ENCODE results near the gene NPDC1.
A peak's percentile ranks its signal among the peaks of the same experiment; 100 is the strongest.
"Not testable (repeated sequence)": the region's sequence is repeated elsewhere in the genome, so short reads cannot be mapped to it uniquely, and the experiment has no call there.

The NPDC1 gene

DNA sequence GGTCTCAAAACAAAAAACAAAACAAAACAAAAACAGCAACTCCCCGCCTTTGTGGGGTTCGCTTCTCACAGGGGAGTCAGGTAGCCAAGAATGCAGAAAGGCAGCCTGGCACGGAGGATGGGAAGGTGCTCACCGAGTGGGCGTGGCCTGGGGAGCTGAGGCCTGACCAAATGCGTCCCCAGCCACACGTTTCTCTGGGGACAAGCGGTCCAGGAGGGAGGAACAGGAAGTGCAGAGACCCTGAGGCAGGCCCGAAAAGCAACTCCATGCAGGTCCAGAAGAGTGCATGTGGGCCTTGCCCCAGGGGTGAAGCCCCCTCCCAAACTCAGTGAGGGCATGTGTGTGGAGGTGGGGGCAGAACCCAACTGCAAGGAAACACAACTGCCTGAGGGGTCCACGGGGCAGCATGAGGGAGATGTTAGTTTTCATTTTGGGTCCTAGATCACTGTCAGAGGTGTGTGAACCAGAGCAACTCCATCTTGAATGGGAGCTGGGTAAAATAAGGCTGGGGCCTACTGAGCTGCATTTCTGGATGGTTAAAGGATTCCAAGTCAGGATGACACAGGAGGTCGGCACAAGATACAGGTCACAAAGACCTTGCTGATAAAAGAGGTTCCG lies 28.8 kb upstream of the NPDC1 start:
- no peak for DNase-seq

DNA sequence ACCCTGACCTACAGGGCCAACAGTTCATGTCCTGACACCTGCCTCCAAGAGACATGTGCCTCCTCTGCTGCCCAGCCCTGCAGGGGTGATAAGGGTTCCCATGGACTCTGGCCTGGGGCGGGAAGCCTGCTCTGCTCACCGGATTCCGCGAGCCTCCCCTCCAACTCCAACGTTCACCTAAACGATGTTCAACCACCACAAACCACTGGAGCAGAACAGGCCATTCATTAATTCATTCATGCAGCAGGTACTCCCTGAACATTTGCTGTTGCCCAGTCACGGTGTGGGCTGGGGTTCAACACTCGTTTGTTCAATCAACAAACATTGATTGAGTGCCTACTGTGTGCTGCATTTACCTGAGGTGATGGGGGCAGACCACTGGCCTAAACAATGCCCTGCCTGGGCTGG lies 28.0 kb upstream of the NPDC1 start:
- DNase-seq, result no peak

GRCh38 chr9:137071282-137071681 lies 25.3 kb upstream of the NPDC1 start:
- DNase-seq, result no peak

DNA sequence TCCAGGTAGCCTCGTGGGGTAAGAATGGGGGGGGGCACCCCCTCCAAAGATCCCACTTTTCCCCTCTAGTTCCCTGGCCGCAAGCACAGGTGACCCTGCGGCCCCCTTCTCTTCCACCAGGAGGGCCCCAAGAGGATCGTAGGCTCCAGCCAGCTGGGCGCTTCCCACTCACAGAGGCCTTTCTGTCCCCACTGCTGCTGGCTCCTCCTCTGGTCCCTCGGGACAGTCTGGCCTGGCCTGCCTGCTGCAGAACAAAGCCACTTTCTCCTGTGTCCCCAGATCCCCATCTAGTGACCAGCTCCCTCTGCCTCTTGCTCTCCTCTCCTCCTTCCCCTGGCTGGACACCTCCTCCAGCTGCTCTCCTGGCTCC lies 24.9 kb upstream of the NPDC1 start:
- DNase-seq, result no peak

- DNase-seq, result peak in 1 of 2 experiments; percentile 36
Measured at GRCh38 chr9:137070201-137070905, 24.4 kb upstream of the NPDC1 start, which contains the start of gene SAPCD2. Gene SAPCD2 (minus strand): TSS chr9:137070557. CDS start chr9:137070460, 97 bp downstream.

DNA sequence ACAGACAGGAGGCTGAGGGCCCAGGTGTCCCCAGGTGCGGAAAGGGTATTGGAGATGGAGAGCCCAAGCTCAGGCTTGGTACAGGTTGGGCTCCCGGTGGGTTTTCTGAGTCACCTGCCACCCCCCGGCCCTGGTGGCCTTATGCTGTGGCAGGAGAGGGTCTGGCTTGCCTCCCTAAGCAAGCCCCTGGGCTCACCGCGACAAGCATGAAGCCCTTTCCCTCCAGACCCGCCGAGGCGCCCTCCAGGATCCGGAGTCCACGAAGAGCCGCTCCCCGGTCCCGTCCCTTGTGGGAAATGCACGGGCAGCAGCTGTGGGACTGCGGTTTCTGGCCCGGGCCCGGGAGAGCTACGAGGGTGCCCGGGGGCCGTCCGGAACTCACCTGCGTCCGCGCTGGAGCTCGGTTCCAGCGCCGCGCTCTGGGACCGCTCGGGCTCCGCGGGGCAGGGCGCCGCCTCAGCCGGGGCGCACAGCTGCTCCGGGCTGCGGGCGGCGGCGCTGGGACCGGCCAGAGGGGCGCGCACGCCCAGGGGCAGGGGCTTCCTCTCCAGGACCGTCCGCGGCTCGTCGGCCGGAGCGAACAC lies 23.6 kb upstream of the NPDC1 start:
- no peak for DNase-seq

DNA sequence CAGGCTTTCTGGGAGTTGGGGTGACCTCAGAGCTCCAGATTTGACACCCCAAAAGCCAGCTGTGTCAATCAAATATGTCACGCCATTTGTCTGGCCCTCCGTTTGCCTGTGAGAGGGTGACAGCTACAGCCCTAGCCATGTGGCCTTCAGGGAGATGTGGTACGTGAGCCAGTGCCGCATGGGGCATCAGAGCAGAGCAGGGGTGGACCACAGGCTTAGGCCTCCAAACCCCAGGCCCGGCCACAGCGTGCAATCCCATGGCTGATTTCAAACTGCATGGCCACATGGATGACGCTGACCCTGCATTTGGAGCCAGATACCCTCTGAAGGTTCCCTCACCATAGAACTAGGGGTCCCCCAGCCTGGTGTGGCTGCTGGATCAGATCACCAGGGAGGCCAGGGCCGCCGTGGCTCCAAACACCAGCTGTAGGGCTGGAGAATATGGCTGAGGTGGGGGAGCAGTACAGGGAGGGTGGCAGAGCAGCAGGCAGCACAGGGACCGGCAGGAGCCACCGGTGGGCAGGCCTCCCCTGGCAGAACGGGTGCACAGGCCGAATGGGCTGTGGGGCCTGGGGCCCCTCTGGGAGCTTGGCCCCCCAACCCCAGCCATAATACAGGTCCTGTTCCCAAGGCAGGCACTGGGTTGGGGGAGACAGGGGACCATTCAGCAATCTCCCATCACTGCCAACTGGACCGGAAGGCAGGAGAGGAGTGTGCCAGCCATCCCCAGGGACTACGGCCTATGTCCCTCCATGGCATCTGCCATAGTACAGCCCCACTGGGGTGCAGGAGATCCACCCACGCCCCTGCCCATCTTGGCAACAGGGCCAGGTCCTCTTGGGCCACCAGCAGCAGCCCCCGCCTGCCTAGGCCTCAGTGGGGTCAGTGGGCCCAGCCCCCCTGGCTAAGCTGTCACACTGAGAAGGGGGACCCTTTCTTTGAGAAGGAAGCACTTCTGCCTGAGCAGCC lies 22.8 kb upstream of the NPDC1 start:
- no peak for DNase-seq

DNA sequence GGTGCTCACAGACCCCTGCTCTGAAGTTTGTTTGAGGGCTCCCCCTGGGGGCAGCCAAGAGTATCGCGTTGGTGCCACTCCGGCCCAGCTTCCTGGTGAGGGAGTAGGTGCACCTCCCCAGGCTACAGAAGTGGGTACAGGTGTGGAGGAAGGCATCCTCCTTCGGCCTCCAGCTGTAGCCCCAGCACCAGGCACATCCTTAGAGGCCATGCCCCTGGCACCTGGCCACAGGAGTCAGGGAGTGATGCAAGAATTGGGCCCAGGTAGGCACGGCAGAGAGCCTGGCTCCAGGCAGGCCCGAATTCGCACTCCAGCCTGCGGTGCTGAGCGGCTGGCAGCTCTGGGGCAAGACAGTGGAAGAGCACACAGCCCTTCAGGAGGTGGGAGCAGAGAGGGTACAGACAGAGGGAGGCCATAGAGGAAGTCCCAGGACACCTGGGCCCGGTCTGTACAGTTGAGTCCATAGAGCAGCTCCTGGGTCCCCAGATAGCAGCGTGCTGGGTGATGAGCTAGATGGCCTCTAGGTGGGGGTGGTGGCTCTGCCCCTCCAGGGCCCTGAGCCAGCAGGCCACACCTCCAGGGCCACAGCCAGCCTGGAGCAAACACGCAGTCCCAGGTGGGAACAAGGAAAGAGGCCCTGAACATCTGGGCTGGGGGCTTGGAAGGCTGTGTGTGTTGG lies 22.0 kb upstream of the NPDC1 start:
- peak in 1 of 2 experiments; percentile 21 for DNase-seq

- no peak for DNase-seq
Measured at GRCh38 chr9:137066096-137066861, 20.3 kb upstream of the NPDC1 start.

DNA sequence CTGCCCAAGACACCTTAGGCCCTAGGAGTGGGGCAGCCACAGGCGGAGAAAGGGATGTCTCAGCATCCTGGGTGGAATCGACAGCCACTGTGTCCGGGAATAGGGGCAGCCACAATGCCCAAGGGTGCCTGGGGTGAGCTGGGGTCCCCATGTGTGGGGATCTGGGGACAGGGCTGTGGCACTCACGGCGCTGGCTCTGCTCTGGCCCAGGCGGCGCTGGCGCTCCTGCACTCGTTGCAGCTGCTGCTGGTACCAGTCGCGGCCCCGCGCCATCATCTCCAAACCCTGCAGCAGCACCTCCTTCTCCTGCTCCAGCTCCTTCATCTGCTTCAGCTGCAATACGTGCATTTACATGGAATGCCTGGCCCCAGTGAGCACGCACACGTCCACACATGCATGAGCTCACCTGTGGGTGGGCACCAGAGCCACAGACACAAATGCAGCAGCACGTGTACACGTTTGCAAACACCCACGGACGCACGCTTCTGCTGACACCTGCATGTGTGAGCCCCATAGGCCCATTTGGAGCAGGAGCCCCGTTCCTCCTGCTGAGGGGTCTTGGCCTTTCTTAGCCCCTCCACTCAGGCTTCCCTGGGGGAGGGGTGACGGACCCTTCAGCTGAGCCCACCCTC lies 19.5 kb upstream of the NPDC1 start:
- DNase-seq, result no peak

DNA sequence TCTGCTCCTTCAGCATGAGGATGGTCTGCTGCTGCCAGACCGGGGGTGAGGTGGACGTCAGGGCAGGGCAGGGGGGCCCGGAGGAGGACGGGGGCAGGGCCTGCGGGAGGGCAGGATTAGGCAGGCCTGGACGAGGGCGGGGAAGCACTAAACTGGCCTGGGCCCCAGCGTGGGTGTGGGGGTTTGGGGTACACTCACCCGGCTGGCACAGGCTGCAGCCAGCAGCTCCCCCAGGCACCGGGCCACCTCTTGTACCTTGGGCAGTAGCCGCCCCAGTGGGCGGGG lies 18.8 kb upstream of the NPDC1 start:
- DNase-seq, result no peak

GRCh38 chr9:137064027-137064879 lies 18.3 kb upstream of the NPDC1 start:
- peak in 1 of 2 experiments; percentile 9 for DNase-seq

DNA sequence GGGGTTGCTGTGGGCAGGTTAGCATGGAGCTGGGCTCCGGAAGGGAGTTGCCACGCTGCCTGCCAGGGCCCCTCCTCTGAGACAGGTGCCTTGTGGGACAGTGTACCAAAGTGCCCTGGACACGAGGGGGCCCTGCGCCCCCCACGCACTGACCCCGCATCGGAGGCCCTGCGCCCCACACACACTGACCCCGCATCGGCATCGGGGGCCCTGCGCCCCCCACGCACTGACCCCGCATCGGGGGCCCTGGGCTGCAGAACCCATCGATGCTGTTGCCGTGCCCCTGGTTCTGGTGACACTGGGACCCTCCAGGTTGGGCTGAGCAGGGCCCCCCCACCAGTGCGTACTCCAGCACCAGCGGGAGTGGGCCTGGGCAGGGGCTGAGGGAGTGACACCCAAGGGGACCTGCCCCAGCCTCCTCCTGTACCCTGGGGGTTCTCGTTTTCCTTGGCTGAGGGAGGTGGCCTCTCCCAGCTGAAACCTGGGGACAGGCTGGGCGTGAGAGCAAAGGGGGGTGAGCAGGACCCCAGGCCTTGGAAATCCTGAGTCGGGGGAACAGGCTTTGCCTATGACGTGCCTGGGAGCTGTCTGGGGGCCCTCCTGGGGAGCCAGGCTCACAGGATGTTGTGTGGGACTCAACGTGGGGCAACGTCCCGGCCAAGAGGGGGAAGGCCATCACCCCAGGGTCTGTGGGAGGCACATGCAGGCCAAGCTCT lies 17.5 kb upstream of the NPDC1 start:
- no peak for DNase-seq

GRCh38 chr9:137062798-137063197 lies 16.8 kb upstream of the NPDC1 start:
- DNase-seq, result not testable (repeated sequence)

DNA sequence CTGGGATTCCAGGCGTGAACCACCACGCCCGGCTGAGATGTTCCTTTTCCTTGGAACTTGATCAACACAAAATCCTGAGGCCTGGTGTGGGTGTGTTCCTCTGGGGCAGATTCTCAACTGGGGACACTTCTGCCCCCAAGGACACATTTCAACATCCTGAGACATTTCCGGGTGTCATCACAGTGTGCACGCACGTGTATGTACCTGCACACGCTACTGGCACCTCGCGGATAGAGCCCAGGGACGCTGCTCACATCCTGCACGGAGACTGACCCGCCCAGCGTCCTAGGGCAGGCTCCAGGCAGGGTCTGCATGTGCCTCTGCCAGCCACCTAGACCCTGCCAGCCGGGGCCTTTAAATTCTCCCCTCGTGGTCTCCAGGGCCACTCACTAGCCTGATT lies 16.4 kb upstream of the NPDC1 start:
- DNase-seq, result no peak

GRCh38 chr9:137058521-137059234 lies 12.7 kb upstream of the NPDC1 start:
- no peak for DNase-seq

DNA sequence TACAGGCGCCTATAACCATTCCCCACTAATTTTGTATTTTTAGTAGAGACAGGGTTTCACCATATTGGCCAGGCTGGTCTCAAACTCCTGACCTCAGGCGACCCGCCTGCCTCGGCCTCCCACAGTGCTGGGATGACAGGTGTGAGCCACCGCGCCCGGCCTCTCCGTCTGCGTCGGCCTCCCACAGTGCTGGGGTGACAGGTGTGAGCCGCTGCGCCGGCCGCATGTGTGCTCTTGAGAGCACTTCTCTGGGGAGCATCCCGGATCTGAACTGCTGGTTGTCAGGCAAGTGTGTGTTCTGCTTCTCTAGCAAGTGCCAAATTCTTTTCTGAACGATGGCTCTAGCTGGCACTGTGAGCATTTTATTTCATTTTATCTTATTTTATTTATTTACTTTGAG lies 11.6 kb upstream of the NPDC1 start:
- no peak for DNase-seq

DNA sequence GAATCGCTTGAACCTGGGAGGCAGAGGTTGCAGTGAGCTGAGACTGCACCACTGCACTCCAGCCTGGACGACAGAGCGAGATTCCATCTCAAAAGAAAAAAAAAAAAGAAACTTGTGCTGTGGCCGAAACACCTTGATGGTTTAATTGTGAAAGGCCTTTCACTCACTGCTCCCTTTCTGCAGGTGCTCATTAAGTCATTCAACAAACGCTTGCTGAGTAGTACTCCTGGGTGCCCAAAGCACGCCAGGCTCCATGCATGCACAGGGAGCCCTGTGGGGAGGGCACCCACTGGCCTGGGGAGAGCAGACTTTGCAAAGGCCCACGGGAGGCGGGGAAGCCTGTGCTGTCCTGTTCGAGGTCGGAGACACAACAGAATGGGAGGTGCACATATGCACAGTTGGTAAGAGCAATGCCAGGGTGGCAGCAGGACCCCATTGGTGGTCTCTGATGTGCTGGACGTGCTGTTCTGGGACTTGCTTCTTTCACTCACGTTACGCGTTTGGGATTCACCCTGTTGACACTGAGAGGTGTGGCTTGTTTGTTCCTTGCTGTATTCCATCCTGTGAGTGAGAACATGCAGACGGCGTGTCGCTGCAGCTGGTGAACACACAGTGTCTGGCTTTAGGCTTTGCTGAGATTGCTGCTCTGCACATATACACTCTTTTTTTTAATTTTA lies 10.9 kb upstream of the NPDC1 start:
- DNase-seq, result no peak
